Measurements from ENCODE around the gene PRR23E.

PRR23E gene

GRCh38 chr3:127228866-127229265 lies 35.9 kb downstream of the PRR23E start:
- DNase-seq (ENCODE audit: low spot score), result no peak

GRCh38 chr3:127233371-127233770 lies 40.4 kb downstream of the PRR23E start:
- DNase-seq (ENCODE audit: low spot score), result no peak

DNA sequence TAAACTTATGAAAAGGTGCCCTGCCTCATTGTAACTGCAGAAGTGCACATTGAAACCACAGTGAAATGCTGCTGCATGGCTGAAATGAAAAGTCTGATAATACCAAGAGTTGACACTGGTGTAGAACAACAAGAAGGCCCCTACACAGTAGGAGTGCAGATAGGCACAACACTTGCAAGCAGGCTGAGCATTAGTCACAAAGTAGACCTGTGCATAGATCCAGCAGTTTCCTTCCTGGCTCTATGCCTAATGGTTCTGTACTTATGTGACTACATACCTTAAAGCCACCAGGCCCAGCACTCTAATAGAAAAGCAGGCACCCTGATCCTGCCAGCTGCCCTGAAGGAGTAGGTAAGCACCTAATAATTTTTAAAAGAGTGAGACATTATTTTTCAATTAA lies 41.8 kb downstream of the PRR23E start:
- DNase-seq (ENCODE audit: low spot score), result no peak

GRCh38 chr3:127235706-127236105 lies 42.8 kb downstream of the PRR23E start:
- DNase-seq (ENCODE audit: low spot score), result no peak

GRCh38 chr3:127237835-127238234 lies 44.9 kb downstream of the PRR23E start:
- no peak for DNase-seq (ENCODE audit: low spot score)

- DNase-seq (ENCODE audit: low spot score), result no peak
Measured at GRCh38 chr3:127238602-127239001, 45.7 kb downstream of the PRR23E start.

- DNase-seq (ENCODE audit: low spot score), result no peak
Measured at GRCh38 chr3:127247292-127247691, 54.4 kb downstream of the PRR23E start.
